IPS-18a (cell line): ENCODE measurements around the gene VPS35.

Experiments used
- H3K27ac ChIP-seq: one replicate; pipeline ENCODE4 v1.5.1; 2013; ENCODE audit warnings: low read length
- H3K27me3 ChIP-seq: one replicate; pipeline ENCODE4 v1.6.1; 2013; ENCODE audit warnings: mild to moderate bottlenecking, low read length; ENCODE audit not compliant: control insufficient read depth, insufficient read depth
- H3K36me3 ChIP-seq: one replicate; pipeline ENCODE4 v1.6.1; 2013; ENCODE audit warnings: low read depth, low read length; ENCODE audit not compliant: control insufficient read depth
- H3K4me1 ChIP-seq: one replicate; pipeline ENCODE4 v1.6.1; 2013; ENCODE audit warnings: low read depth, low read length; ENCODE audit not compliant: control insufficient read depth
- H3K4me3 ChIP-seq: one replicate; pipeline ENCODE4 v1.5.1; 2013; ENCODE audit warnings: low read length
- H3K9ac ChIP-seq: one replicate; pipeline ENCODE4 v1.6.1; 2013; ENCODE audit warnings: mild to moderate bottlenecking, low read length, moderate library complexity
- H3K9me3 ChIP-seq: one replicate; pipeline ENCODE4 v1.6.1; 2013; ENCODE audit warnings: low read depth, low read length; ENCODE audit not compliant: control insufficient read depth

The VPS35 gene

DNA sequence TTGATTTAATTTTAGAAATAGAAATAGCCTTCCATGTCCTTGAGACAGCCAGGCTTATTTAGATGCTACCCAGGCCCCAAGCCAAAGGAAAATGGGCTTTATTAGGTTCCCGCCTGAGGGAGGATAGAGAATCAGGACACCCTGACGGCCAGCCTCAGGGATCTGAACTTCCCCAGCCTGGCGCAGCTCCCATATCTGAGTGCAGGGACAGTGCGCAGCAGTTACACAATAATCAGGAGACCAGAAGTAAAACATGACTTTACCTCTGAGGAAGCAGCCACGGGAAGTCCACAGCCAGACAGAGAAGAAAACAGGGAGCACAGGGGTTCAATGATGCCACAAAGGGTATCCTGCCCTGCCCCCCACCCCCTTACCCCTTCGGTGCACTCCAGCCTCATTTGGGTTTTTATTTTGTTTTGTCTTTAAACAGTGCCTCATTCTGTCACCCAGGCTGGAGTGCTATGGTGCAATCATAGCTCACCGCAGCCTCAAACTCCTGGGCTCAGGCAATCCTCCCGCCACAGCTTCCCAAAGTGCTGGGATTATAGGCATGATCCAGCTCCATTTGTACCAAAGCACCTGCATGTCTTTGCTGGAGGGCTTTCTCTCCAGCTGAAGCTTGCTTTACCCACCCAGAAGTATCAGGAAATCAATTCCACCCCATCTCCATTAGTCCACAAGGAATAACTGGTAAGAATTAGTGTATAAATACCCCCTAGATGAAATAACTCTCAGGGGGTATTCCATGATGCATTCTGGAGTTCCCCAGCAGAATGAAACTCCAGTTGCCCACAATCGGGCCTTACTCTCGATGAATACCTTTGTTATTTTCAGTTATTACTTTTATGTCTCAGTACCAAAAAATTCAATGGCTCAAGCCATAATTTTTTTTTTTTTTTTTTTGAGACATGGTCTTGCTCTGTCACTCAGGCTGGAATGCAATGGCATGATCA, 22.4 kb upstream of the VPS35 start:
- Histone ChIP-seq H3K9ac (no peak overlapping the region), H3K4me3 (no peak overlapping the region), H3K4me1 (no peaks in the 10 kb centered on the region), H3K9me3 (no peaks in the 10 kb centered on the region), H3K36me3 (no peaks in the 10 kb centered on the region), H3K27me3 (no peaks in the 10 kb centered on the region), H3K27ac (no peak overlapping the region)

DNA sequence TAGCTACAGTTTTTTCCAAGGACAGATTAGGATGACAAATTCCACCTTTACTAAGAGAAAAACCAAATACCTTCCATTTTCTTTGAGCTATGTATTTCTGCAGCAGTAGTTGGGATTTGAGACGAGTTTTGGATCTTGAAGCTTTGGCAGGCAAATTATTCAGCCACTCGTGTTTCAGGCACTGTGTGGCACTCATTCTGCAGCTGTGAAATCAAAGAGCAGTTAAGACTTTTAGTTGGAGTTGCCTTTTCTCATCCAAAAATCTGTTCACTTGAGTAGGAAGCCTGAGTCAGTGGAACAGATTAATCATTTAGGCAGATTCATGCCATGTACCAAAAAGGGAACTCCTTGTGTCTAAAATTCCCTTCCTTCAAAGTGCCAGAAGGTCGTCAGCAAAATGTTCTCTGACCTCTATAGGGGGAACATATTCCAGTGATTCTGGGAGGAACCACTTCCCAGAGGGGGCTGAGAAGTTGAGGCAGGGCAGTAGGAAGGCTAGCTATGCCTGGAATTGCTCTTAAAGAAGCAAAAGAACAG, 20.6 kb upstream of the VPS35 start:
- Histone ChIP-seq H3K36me3 (no peaks in the 10 kb centered on the region), H3K4me3 (no peak overlapping the region), H3K9ac (no peak overlapping the region), H3K27me3 (no peaks in the 10 kb centered on the region), H3K4me1 (no peaks in the 10 kb centered on the region), H3K9me3 (no peaks in the 10 kb centered on the region), H3K27ac (no peak overlapping the region)

DNA sequence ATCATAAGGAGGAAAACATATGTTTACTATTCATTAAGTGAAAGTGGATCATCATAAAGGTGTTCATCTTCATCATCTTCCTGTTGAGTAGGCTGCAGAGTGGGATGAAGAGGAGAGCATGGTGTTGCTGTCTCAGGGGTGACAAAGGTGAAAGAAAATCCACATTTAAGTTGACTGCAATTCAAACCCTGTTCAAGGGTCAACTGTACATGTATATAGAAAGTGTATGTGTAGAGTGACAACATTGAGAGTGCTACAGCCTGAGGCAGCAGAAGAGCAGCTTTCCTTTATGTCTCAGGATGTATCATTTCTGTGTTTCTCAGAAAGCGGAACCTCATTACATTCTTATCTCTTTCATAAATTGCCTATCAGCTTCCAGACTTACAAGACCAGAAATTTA, 17.7 kb upstream of the VPS35 start:
- H3K36me3 ChIP-seq: peaks cover 3% of the 10 kb centered on the region

DNA sequence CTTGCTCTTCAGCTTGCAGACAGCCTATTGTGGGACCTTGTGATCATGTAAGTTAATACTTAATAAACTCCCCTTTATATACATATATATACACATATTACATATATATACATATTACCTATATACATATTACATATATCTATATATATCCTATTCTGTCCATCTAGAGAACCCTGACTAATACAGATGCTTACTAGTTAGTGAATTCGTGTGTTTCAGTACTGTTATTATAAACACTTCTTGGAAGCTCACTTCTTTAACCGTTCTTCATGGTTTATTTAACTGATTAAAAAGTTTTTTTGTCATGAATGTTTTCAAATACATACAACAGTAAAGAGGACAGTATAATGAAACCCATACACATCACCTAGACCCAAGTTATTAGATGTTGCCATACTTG, 13.1 kb upstream of the VPS35 start:
- Histone ChIP-seq H3K27ac (no peak overlapping the region), H3K9ac (no peak overlapping the region), H3K36me3 (peaks cover 24% of the 10 kb centered on the region), H3K4me3 (no peak overlapping the region), H3K4me1 (no peaks in the 10 kb centered on the region), H3K9me3 (no peaks in the 10 kb centered on the region), H3K27me3 (no peaks in the 10 kb centered on the region)

More for the DNA sequence above, 17.7 kb upstream of the VPS35 start:
- H3K27me3 ChIP-seq: no peaks in the 10 kb centered on the region
- H3K4me3 ChIP-seq: no peak overlapping the region
- H3K27ac ChIP-seq: no peak overlapping the region
- no peak overlapping the region for H3K9ac ChIP-seq
- H3K4me1 ChIP-seq: no peaks in the 10 kb centered on the region
- H3K9me3 ChIP-seq: no peaks in the 10 kb centered on the region

GRCh38 chr16:46701615-46702014, 12.6 kb upstream of the VPS35 start:
- Histone ChIP-seq H3K9me3 (no peaks in the 10 kb centered on the region), H3K36me3 (peaks cover 29% of the 10 kb centered on the region), H3K27me3 (no peaks in the 10 kb centered on the region), H3K9ac (no peak overlapping the region), H3K4me3 (no peak overlapping the region), H3K4me1 (no peaks in the 10 kb centered on the region), H3K27ac (no peak overlapping the region)

DNA sequence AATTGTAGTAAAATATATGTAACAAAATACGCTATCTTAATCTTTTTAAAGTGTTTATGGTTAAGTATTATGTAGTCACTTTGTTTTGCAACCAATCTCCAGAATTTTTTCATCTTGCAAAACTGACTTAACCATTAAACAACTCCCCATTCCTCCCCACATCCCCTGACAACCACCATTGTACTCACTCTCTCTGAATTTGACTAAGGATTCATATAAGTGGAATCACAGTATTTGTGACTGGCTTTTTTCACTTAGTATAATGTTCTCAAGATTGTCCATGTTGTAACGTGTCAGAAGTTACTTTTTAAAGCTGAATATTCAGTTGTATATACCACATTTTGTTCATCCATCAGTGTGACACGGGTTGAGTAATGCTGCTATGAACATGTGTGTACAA, 11.1 kb upstream of the VPS35 start:
- no peak overlapping the region for H3K27ac ChIP-seq
- H3K4me1 ChIP-seq: no peaks in the 10 kb centered on the region
- no peaks in the 10 kb centered on the region for H3K9me3 ChIP-seq
- no peak overlapping the region for H3K4me3 ChIP-seq
- H3K36me3 ChIP-seq: peaks cover 44% of the 10 kb centered on the region
- no peak overlapping the region for H3K9ac ChIP-seq
- H3K27me3 ChIP-seq: no peaks in the 10 kb centered on the region

- no peaks in the 10 kb centered on the region for H3K9me3 ChIP-seq
- no peaks in the 10 kb centered on the region for H3K27me3 ChIP-seq
- no peak overlapping the region for H3K9ac ChIP-seq
- H3K4me3 ChIP-seq: no peak overlapping the region
- no peak overlapping the region for H3K27ac ChIP-seq
- peaks cover 62% of the 10 kb centered on the region for H3K36me3 ChIP-seq
- H3K4me1 ChIP-seq: no peaks in the 10 kb centered on the region
Observed at GRCh38 chr16:46696957-46697356, 8.0 kb upstream of the VPS35 start.

- Histone ChIP-seq H3K4me3 (no peak overlapping the region), H3K9me3 (no peaks in the 10 kb centered on the region), H3K36me3 (peaks cover 72% of the 10 kb centered on the region), H3K4me1 (peaks cover 5% of the 10 kb centered on the region), H3K9ac (no peak overlapping the region), H3K27ac (no peak overlapping the region), H3K27me3 (no peaks in the 10 kb centered on the region)
Observed at GRCh38 chr16:46695937-46696336, 7.0 kb upstream of the VPS35 start.

DNA sequence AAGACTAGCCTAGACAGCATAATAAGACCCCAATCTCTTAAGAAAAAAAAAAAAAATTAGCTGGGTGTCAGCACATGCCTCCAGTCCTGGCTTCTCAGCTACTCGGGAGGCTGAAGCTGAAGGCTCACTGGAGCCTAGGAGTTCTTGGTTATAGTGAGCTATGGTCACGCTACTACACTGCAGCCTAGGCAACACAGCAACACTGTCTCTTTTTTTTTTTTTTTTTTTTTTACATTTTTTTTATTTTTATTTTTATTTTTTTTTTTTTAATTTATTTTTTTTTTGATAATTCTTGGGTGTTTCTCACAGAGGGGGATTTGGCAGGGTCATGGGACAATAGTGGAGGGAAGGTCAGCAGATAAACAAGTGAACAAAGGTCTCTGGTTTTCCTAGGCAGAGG, 4.6 kb upstream of the VPS35 start:
- no peak overlapping the region for H3K9ac ChIP-seq
- peaks cover 68% of the 10 kb centered on the region for H3K36me3 ChIP-seq

GRCh38 chr16:46691726-46692125, 2.7 kb upstream of the VPS35 start:
- Histone ChIP-seq H3K4me3 (peak overlapping the region; percentile 90), H3K27me3 (no peaks in the 10 kb centered on the region), H3K9ac (no peak overlapping the region), H3K36me3 (peaks cover 50% of the 10 kb centered on the region), H3K27ac (no peak overlapping the region), H3K4me1 (peaks cover 16% of the 10 kb centered on the region), H3K9me3 (no peaks in the 10 kb centered on the region)

More for the DNA sequence above, 4.6 kb upstream of the VPS35 start:
- Histone ChIP-seq H3K9me3 (no peaks in the 10 kb centered on the region), H3K4me3 (no peak overlapping the region), H3K27me3 (no peaks in the 10 kb centered on the region), H3K27ac (no peak overlapping the region), H3K4me1 (peaks cover 8% of the 10 kb centered on the region)

GRCh38 chr16:46690281-46691178, 1.6 kb upstream of the VPS35 start:
- H3K4me3 ChIP-seq: peak overlapping the region; percentile 90
- no peaks in the 10 kb centered on the region for H3K9me3 ChIP-seq
- H3K27me3 ChIP-seq: no peaks in the 10 kb centered on the region
- peak overlapping the region; percentile 92 for H3K9ac ChIP-seq
- H3K36me3 ChIP-seq: peaks cover 38% of the 10 kb centered on the region
- peaks cover 18% of the 10 kb centered on the region for H3K4me1 ChIP-seq
- H3K27ac ChIP-seq: peak overlapping the region; percentile 47
